LNCaP clone FGC (cell line): Measurements from ENCODE around the gene CLSTN2.

Experiments
- DNase-seq: peaks from one replicate; pipeline ENCODE4 v3.0.0-alpha.2; 2011; ENCODE audit warnings: low read depth
- H3K4me3 ChIP-seq: 2 replicates; pipeline ENCODE4 v1.5.1; 2011; ENCODE audit warnings: mild to moderate bottlenecking, low read depth, low read length, control low read depth
- CTCF ChIP-seq: IDR thresholded peaks from 2 replicates; pipeline ENCODE4 v1.5.1; 2012; ENCODE audit warnings: mild to moderate bottlenecking; ENCODE audit not compliant: control insufficient read depth, insufficient read depth; ENCODE audit errors: extremely low read depth

The CLSTN2 gene

GRCh38 chr3:140242818-140243276 is 307.9 kb downstream of the CLSTN2 start:
- no peak for DNase-seq
- no peak overlapping the region for H3K4me3 ChIP-seq
- no peak for TF ChIP-seq CTCF

- TF ChIP-seq CTCF = no peak
- DNase-seq = no peak
- H3K4me3 ChIP-seq = no peak overlapping the region
These were observed 308.6 kb downstream of the CLSTN2 start for GRCh38 chr3:140243575-140243974.

GRCh38 chr3:140244893-140245292 is 309.9 kb downstream of the CLSTN2 start:
- H3K4me3 ChIP-seq = no peak overlapping the region
- no peak for TF ChIP-seq CTCF
- no peak for DNase-seq

- no peak overlapping the region for H3K4me3 ChIP-seq
- no peak for TF ChIP-seq CTCF
- no peak for DNase-seq
These were observed 311.6 kb downstream of the CLSTN2 start for GRCh38 chr3:140246578-140246977.

- TF ChIP-seq CTCF = no peak
- peak; percentile 33 for DNase-seq
- no peak overlapping the region for H3K4me3 ChIP-seq
These were observed 312.8 kb downstream of the CLSTN2 start for GRCh38 chr3:140247775-140248174.

- no peak for DNase-seq
- no peak overlapping the region for H3K4me3 ChIP-seq
- TF ChIP-seq CTCF = no peak
These were observed 314.2 kb downstream of the CLSTN2 start for GRCh38 chr3:140249188-140249587.

GRCh38 chr3:140250010-140250855 is 315.2 kb downstream of the CLSTN2 start:
- no peak overlapping the region for H3K4me3 ChIP-seq
- DNase-seq = no peak
- TF ChIP-seq CTCF = no peak
